Smooth muscle cell (in vitro differentiated cells): Measurements from ENCODE around the gene COMMD7. TPM values are rescaled to one million over a fixed set of nuclear protein-coding genes. Genes with fewer than 3 reads are reported as not detected.

ENCODE experiments used
- DNase-seq: peaks from one replicate; lab custom pipeline; 2025; ENCODE audit not compliant: unreplicated experiment; lab: John Stamatoyannopoulos, UW
- H2AFZ ChIP-seq: fragments of 200-600 bp; sonication (generic); 2 replicates; pipeline ENCODE4 v1.6.0; 2016; ENCODE audit warnings: antibody characterized with exemption, low read depth, mild to moderate bottlenecking
- H3F3A ChIP-seq: fragments of 200-600 bp; sonication (generic); 2 replicates; pipeline ENCODE4 v1.6.0; 2017; ENCODE audit warnings: antibody characterized with exemption, low read depth
- H3K27ac ChIP-seq: fragments of 200-600 bp; sonication (generic); 2 replicates; pipeline ENCODE4 v1.5.1; 2016; ENCODE audit warnings: low read depth, mild to moderate bottlenecking
- H3K27me3 ChIP-seq: fragments of 200-600 bp; sonication (generic); 2 replicates; pipeline ENCODE4 v1.6.1; 2016; ENCODE audit warnings: low read depth, mild to moderate bottlenecking
- H3K36me3 ChIP-seq: fragments of 200-600 bp; sonication (generic); 2 replicates; pipeline ENCODE4 v1.5.1; 2016; ENCODE audit warnings: low read depth
- H3K4me1 ChIP-seq: fragments of 200-600 bp; sonication (generic); 2 replicates; pipeline ENCODE4 v1.5.1; 2016; ENCODE audit warnings: low read depth
- H3K4me2 ChIP-seq: fragments of 200-600 bp; sonication (generic); 2 replicates; pipeline ENCODE4 v1.6.0; 2016; ENCODE audit warnings: mild to moderate bottlenecking
- H3K4me3 ChIP-seq: fragments of 200-600 bp; sonication (generic); 2 replicates; pipeline ENCODE4 v1.5.1; 2016; ENCODE audit warnings: mild to moderate bottlenecking
- H3K79me2 ChIP-seq: fragments of 200-600 bp; sonication (generic); 2 replicates; pipeline ENCODE4 v1.6.0; 2016; ENCODE audit warnings: low read depth, mild to moderate bottlenecking
- H3K9ac ChIP-seq: fragments of 200-600 bp; sonication (generic); 2 replicates; pipeline ENCODE4 v1.6.0; 2016; ENCODE audit warnings: low read depth
- H3K9me3 ChIP-seq: fragments of 200-600 bp; sonication (generic); replicated peaks from 2 replicates; pipeline ENCODE4 v1.5.1; 2016; ENCODE audit warnings: low read depth
- H4K20me1 ChIP-seq: fragments of 200-600 bp; sonication (generic); 2 replicates; pipeline ENCODE4 v1.6.0; 2016; ENCODE audit warnings: low read depth
- WGBS: methylation state at CpG from one replicate; pipeline ENCODE4 v1.1.7; 2016; ENCODE audit warnings: low lambda C conversion rate; 5-methylcytosine and 5-hydroxymethylcytosine counted together
- polyA plus RNA-seq: library from polyadenylated mRNA; unstranded; fragments of >200 nt; fragmentation: Nextera tagmentation; extraction: Ambion mirVana; gene quantifications from 2 replicates; pipeline ENCODE4 v1.2.1, GENCODE V29; 2016
- total RNA-seq: library from RNA; depleted of rRNA; stranded (reverse); fragments of >200 nt; gene quantifications from 2 replicates; pipeline ENCODE4 v1.2.3, GENCODE V29; 2014
- TF ChIP-seq, protein P1 (sequence below): fragments of 200-600 bp; sonication (generic); IDR thresholded peaks from 2 replicates; pipeline ENCODE4 v1.5.1; 2017; ENCODE audit warnings: borderline replicate concordance, mild to moderate bottlenecking, antibody characterized with exemption; ENCODE audit not compliant: insufficient read depth, poor library complexity, severe bottlenecking

COMMD7 gene
- total and polyA plus RNA-seq, 2 experiments from 2014 or later = 29.2 to 57.6 TPM

DNA sequence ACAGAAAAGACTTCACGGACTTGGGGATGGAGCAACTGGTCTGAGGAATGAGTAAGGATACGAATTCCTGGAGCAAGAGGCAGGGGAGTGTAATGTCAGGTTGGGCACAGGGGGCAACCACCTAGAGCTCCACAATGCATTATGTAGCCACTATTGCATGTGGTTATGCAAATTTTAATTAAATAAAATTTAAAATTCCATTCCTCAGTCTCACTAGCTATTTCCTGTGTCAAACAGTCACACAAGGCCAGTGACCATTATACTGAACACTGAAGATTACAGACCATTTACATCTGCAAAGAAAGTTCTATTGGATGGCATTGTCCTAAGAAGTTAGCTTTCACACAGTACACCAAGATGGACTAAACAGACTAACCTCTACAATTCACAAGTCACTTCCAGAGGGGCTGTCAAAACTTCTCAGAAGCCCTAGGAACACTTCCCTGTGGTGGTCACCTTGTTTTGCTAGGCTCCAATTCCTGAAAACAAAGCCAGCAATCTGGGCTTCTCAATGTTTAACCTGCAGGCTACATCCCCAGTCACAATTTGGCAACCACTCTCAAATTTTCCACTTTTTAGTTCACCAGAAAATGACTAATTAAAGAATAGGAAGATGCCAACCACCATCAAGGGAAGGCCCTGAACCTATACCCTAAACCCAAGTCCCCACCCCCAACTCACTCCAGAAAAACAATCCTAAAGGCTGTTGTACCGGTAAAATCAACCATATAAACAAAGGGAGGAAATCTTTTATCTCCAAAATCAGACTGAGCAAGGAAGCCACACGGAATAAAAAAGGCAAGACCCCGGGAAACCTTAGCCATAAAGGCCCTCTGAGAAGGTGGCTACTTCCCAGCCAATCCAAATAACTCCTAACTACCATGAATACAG, 35.3 kb downstream of the COMMD7 start:
- H3K9me3 ChIP-seq = no peaks in the 10 kb centered on the region
- no peak overlapping the region for H3K4me3 ChIP-seq
- DNase-seq = no peak
- H3K9ac ChIP-seq = no peak overlapping the region
- 83% methylated on average over 5 of the region's 5 CpGs for WGBS
- H3K4me2 ChIP-seq = no peak overlapping the region
- peaks cover 11% of the 10 kb centered on the region for H4K20me1 ChIP-seq
- no peak overlapping the region for H2AFZ ChIP-seq
- no peaks in the 10 kb centered on the region for H3F3A ChIP-seq
- TF ChIP-seq, protein P1, sequence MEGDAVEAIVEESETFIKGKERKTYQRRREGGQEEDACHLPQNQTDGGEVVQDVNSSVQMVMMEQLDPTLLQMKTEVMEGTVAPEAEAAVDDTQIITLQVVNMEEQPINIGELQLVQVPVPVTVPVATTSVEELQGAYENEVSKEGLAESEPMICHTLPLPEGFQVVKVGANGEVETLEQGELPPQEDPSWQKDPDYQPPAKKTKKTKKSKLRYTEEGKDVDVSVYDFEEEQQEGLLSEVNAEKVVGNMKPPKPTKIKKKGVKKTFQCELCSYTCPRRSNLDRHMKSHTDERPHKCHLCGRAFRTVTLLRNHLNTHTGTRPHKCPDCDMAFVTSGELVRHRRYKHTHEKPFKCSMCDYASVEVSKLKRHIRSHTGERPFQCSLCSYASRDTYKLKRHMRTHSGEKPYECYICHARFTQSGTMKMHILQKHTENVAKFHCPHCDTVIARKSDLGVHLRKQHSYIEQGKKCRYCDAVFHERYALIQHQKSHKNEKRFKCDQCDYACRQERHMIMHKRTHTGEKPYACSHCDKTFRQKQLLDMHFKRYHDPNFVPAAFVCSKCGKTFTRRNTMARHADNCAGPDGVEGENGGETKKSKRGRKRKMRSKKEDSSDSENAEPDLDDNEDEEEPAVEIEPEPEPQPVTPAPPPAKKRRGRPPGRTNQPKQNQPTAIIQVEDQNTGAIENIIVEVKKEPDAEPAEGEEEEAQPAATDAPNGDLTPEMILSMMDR = no peak
- H3K4me1 ChIP-seq = peaks cover 10% of the 10 kb centered on the region
- no peaks in the 10 kb centered on the region for H3K79me2 ChIP-seq
- H3K27me3 ChIP-seq = no peaks in the 10 kb centered on the region
- H3K36me3 ChIP-seq = peaks cover 3% of the 10 kb centered on the region
- no peak overlapping the region for H3K27ac ChIP-seq

DNA sequence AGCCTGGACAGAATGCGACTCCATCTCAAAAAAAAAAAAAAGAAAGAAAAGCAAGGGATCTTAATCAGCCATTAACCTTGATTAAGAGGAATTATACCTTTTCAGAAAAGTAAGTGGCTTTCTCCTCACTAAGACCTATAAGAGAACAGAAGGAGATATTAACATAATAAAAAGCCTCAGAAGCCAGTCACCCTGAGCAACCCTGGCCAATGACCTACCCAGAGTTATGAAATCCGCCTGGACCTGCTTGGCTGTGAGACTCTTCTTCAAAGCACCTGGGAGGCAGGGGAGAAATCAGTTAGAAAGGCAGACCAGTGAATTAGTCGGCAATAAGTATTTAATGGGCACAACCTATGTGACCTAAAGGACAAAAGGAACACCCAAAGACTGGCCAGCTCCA, 36.8 kb downstream of the COMMD7 start:
- Histone ChIP-seq H4K20me1 (peaks cover 11% of the 10 kb centered on the region), H3K27me3 (no peaks in the 10 kb centered on the region), H3K27ac (no peak overlapping the region), H3K79me2 (no peaks in the 10 kb centered on the region), H3K4me1 (peaks cover 10% of the 10 kb centered on the region), H2AFZ (no peak overlapping the region), H3K9ac (no peak overlapping the region), H3K36me3 (peaks cover 8% of the 10 kb centered on the region), H3K9me3 (no peaks in the 10 kb centered on the region), H3K4me3 (no peak overlapping the region), H3F3A (no peaks in the 10 kb centered on the region), H3K4me2 (no peak overlapping the region)
- TF ChIP-seq, protein P1 = no peak
- DNase-seq = no peak
- WGBS = 88% methylated on average over 3 of the region's 3 CpGs

DNA sequence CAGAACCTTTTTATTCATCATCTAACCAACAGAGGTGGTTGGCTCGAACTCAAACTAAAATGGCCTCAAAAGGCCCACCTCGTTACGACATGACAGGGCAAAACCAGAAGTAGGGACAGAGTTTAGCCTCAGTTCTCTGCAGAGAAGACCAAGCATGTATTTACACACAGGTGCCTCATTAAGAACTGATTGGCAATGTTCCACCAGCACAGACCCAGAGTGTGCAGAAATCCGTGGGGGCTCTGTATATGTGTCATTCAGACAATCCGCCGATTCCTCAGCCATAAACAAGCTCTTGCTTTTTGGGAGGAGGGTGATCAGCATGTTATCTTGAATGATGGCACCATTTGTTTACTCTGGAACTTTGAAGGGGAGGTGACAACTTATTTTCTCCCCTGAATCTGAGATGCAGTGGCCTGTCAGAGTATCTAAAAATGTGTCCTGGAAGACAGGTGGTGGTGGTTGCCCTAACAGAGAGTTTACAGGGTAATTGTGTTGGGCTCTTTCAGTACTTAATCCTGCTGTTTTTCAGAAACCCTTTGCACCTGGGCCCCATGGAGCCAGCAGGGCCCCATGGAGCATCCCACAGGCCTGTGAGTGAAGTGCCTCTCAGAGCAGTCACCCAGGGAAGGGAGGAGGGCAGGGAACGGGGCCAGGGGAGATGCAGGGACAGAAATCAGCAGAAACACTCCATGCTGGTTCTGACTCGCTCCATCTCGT, 40.4 kb downstream of the COMMD7 start:
- Histone ChIP-seq H3K27ac (no peak overlapping the region), H3F3A (no peaks in the 10 kb centered on the region), H2AFZ (no peak overlapping the region), H3K4me3 (no peak overlapping the region), H3K4me2 (no peak overlapping the region), H3K9ac (no peak overlapping the region), H3K4me1 (peaks cover 8% of the 10 kb centered on the region), H3K36me3 (peaks cover 8% of the 10 kb centered on the region), H4K20me1 (peaks cover 3% of the 10 kb centered on the region), H3K9me3 (no peaks in the 10 kb centered on the region), H3K79me2 (no peaks in the 10 kb centered on the region), H3K27me3 (no peaks in the 10 kb centered on the region)
- WGBS = 94% methylated on average over 9 of the region's 9 CpGs
- TF ChIP-seq, protein P1 = no peak
- no peak for DNase-seq
